PC-3 (cell line): ENCODE data around the gene NTNG1. TPM values are rescaled to one million over a fixed set of nuclear protein-coding genes. Genes with fewer than 3 reads are reported as not detected.

Experiments
- ATAC-seq: fragments of 200-7000 bp; cut with Tn5 transposase; 2 replicates; pipeline ENCODE4 v1.9.1; 2020; ENCODE audit warnings: mild to moderate bottlenecking, moderate library complexity
- BruUV-seq: library from RNA; stranded (reverse); fragments of 400-500 nt; replicated peaks from 2 replicates; lab custom pipeline; 2021; lab: Mats Ljungman, UMichigan
- CTCF ChIA-PET: fragments of 300-600 bp; sonication (Branson Sonifier 250); formaldehyde crosslinking; loops from one replicate; lab custom pipeline; 2022; ENCODE audit warnings: antibody characterized with exemption; lab: Charles Lee
- POLR2A ChIA-PET: fragments of 300-600 bp; sonication (Branson Sonifier 250); formaldehyde crosslinking; loops from one replicate; lab custom pipeline; 2022; ENCODE audit warnings: antibody characterized with exemption; ENCODE audit not compliant: unreplicated experiment; lab: Charles Lee
- DNase-seq: peaks from one replicate; pipeline ENCODE4 v3.0.0-alpha.2; 2015
- H2AFZ ChIP-seq: fragments of 300-600 bp; sonication (generic); 2 replicates; pipeline ENCODE4 v1.6.0; 2016; ENCODE audit warnings: antibody characterized with exemption, low read length
- H3F3A ChIP-seq: fragments of 300-600 bp; sonication (generic); one replicate; pipeline ENCODE4 v1.6.0; 2017; ENCODE audit warnings: antibody characterized with exemption, low read length, control low read depth, mild to moderate bottlenecking; ENCODE audit not compliant: unreplicated experiment
- H3K27ac ChIP-seq: fragments of 300-600 bp; sonication (generic); 2 replicates; pipeline ENCODE4 v1.5.1; 2016; ENCODE audit warnings: mild to moderate bottlenecking, low read length
- H3K27me3 ChIP-seq: fragments of 300-600 bp; sonication (generic); 2 replicates; pipeline ENCODE4 v1.6.1; 2016; ENCODE audit warnings: low read length, mixed read lengths
- H3K36me3 ChIP-seq: fragments of 300-600 bp; sonication (generic); 2 replicates; pipeline ENCODE4 v1.6.1; 2016; ENCODE audit warnings: low read depth, mixed run types, low read length, mixed read lengths
- H3K4me1 ChIP-seq: fragments of 300-600 bp; sonication (generic); 2 replicates; pipeline ENCODE4 v1.5.1; 2016; ENCODE audit warnings: low read length; ENCODE audit not compliant: insufficient read depth
- H3K4me2 ChIP-seq: fragments of 300-600 bp; sonication (generic); 2 replicates; pipeline ENCODE4 v1.6.0; 2016; ENCODE audit warnings: low read length
- H3K4me3 ChIP-seq: fragments of 300-600 bp; sonication (generic); 2 replicates; pipeline ENCODE4 v1.5.1; 2016; ENCODE audit warnings: mild to moderate bottlenecking, low read length, mixed read lengths
- H3K79me2 ChIP-seq: fragments of 300-600 bp; sonication (generic); 2 replicates; pipeline ENCODE4 v1.6.1; 2017; ENCODE audit warnings: low read length, mixed read lengths
- H3K9ac ChIP-seq: fragments of 300-600 bp; sonication (generic); 2 replicates; pipeline ENCODE4 v1.6.0; 2016; ENCODE audit warnings: mild to moderate bottlenecking, low read length
- H3K9me2 ChIP-seq: fragments of 300-600 bp; sonication (generic); replicated peaks from 2 replicates; pipeline ENCODE4 v1.6.1; 2016; ENCODE audit warnings: mixed run types, low read length, mixed read lengths
- H3K9me3 ChIP-seq: fragments of 300-600 bp; sonication (generic); 2 replicates; pipeline ENCODE4 v1.6.1; 2016; ENCODE audit warnings: low read length, mixed read lengths
- H4K20me1 ChIP-seq: fragments of 300-600 bp; sonication (generic); 2 replicates; pipeline ENCODE4 v1.6.1; 2016; ENCODE audit warnings: low read length, mixed read lengths
- CTCF ChIP-seq: fragments of 300-600 bp; sonication (generic); conservative IDR thresholded peaks from 2 replicates; pipeline ENCODE4 v1.5.1; 2017; ENCODE audit warnings: antibody characterized with exemption, low read depth, mild to moderate bottlenecking, low read length
- EZH2 ChIP-seq: fragments of 300-600 bp; sonication (generic); IDR thresholded peaks from one replicate; pipeline ENCODE4 v1.6.1; 2017; ENCODE audit warnings: antibody characterized with exemption, mild to moderate bottlenecking, low read length; ENCODE audit not compliant: unreplicated experiment
- EZH2phosphoT487 ChIP-seq: fragments of 300-600 bp; sonication (generic); IDR thresholded peaks from 2 replicates; pipeline ENCODE4 v1.6.1; 2018; ENCODE audit warnings: mild to moderate bottlenecking, antibody characterized with exemption, low read length, borderline replicate concordance
- intact Hi-C: fragments of 100-400 bp; cut with micrococcal nuclease; formaldehyde crosslinking; loops from 2 replicates; pipeline ENCODE4 v1.9.0; 2023
- total RNA-seq: library from RNA; depleted of rRNA; stranded (reverse); fragments of >200 nt; gene quantifications from 2 replicates; pipeline ENCODE4 v1.2.3, GENCODE V29; 2014

NTNG1 gene
- total RNA-seq, 1 experiment from 2014 or later = 6.7 TPM

- Histone ChIP-seq H3K79me2 (no peaks in the 10 kb centered on the region), H3K9me2 (no peaks in the 10 kb centered on the region), H2AFZ (no peak overlapping the region), H3K27me3 (no peaks in the 10 kb centered on the region), H3K9ac (no peak overlapping the region), H3K36me3 (no peaks in the 10 kb centered on the region), H3F3A (no peaks in the 10 kb centered on the region), H3K4me3 (no peak overlapping the region), H3K4me1 (no peaks in the 10 kb centered on the region), H4K20me1 (no peaks in the 10 kb centered on the region), H3K9me3 (no peaks in the 10 kb centered on the region), H3K4me2 (no peak overlapping the region), H3K27ac (no peak overlapping the region)
- DNase-seq (no peak), ATAC-seq (no peak)
- ChIA-PET CTCF (no interaction called here), POLR2A (no interaction called here)
- TF ChIP-seq CTCF (no peak), EZH2 (no peak), EZH2phosphoT487 (no peak)
- intact Hi-C loops = no loop called here
- BruUV-seq = no TSS peak
These were observed 84.9 kb downstream of the NTNG1 start for GRCh38 chr1:107225706-107226105.

GRCh38 chr1:107228704-107229371 is 88.0 kb downstream of the NTNG1 start:
- ChIA-PET POLR2A (no interaction called here), CTCF (no interaction called here)
- Histone ChIP-seq H3K9ac (no peak overlapping the region), H3K4me3 (no peak overlapping the region), H2AFZ (no peak overlapping the region), H3K9me2 (no peaks in the 10 kb centered on the region), H3K27ac (no peak overlapping the region), H4K20me1 (no peaks in the 10 kb centered on the region), H3F3A (no peaks in the 10 kb centered on the region), H3K4me2 (no peak overlapping the region), H3K9me3 (no peaks in the 10 kb centered on the region), H3K36me3 (no peaks in the 10 kb centered on the region), H3K27me3 (no peaks in the 10 kb centered on the region), H3K79me2 (no peaks in the 10 kb centered on the region), H3K4me1 (no peaks in the 10 kb centered on the region)
- TF ChIP-seq EZH2 = no peak
- TF ChIP-seq CTCF = no peak
- TF ChIP-seq EZH2phosphoT487 = no peak
- no peak for DNase-seq
- BruUV-seq = no TSS peak
- intact Hi-C loops = no loop called here
- ATAC-seq = no peak

- ChIA-PET POLR2A (no interaction called here), CTCF (no interaction called here)
- no peak for ATAC-seq
- Histone ChIP-seq H3K4me2 (no peak overlapping the region), H3K27me3 (no peaks in the 10 kb centered on the region), H3K79me2 (no peaks in the 10 kb centered on the region), H4K20me1 (no peaks in the 10 kb centered on the region), H3K27ac (no peak overlapping the region), H3K9ac (no peak overlapping the region), H3K4me1 (no peaks in the 10 kb centered on the region), H3F3A (no peaks in the 10 kb centered on the region), H3K9me2 (no peaks in the 10 kb centered on the region), H3K4me3 (no peak overlapping the region), H2AFZ (no peak overlapping the region), H3K36me3 (no peaks in the 10 kb centered on the region), H3K9me3 (no peaks in the 10 kb centered on the region)
- no peak for TF ChIP-seq EZH2
- TF ChIP-seq EZH2phosphoT487 = no peak
- TF ChIP-seq CTCF = no peak
- intact Hi-C loops = no loop called here
- no peak for DNase-seq
- BruUV-seq = no TSS peak
These were observed 88.9 kb downstream of the NTNG1 start for GRCh38 chr1:107229711-107230110.
